H1 (cell line): ENCODE data around the gene IDI1. TPM values are rescaled to one million over a fixed set of nuclear protein-coding genes. Genes with fewer than 3 reads are reported as not detected.

Experiments used
- CTCF ChIA-PET: fragments of 300-600 bp; sonication (Branson Sonifier 250); formaldehyde crosslinking; loops from one replicate; lab custom pipeline; 2021; ENCODE audit not compliant: partially characterized antibody; lab: Charles Lee
- POLR2A ChIA-PET: fragments of 300-600 bp; sonication (Branson Sonifier 250); formaldehyde crosslinking; loops from one replicate; lab custom pipeline; 2021; ENCODE audit warnings: inconsistent platforms; ENCODE audit not compliant: partially characterized antibody; lab: Charles Lee
- DNase-seq, 2 experiments: peaks; one replicate each; pipeline versions ENCODE4 v3.0.0 to v3.0.0-alpha.2; 2010 to 2022; ENCODE audit warnings: low spot score in 2 of 2, low read depth in 1 of 2, mixed read lengths in 1 of 2
- FAIRE-seq: peaks from 2 replicates; lab custom pipeline; 2011; peaks lifted over from hg19 to GRCh38; lab: Jason Lieb, UNC
- H2AFZ ChIP-seq: 2 replicates; pipeline ENCODE4 v1.8.1; 2012; ENCODE audit warnings: low read length, inconsistent platforms
- H2AK5ac ChIP-seq: 2 replicates; pipeline ENCODE4 v1.6.1; 2013; ENCODE audit warnings: low read depth, low read length
- H2BK120ac ChIP-seq: replicated peaks from 2 replicates; pipeline ENCODE3; 2013; ENCODE audit warnings: low read depth, low read length, inconsistent platforms
- H2BK12ac ChIP-seq: 2 replicates; pipeline ENCODE4 v1.6.1; 2013; ENCODE audit warnings: low read depth, low read length
- H2BK15ac ChIP-seq: 2 replicates; pipeline ENCODE4 v1.6.1; 2013; ENCODE audit warnings: low read length
- H2BK20ac ChIP-seq: 2 replicates; pipeline ENCODE4 v1.6.1; 2013; ENCODE audit warnings: low read length
- H2BK5ac ChIP-seq: 2 replicates; pipeline ENCODE4 v1.6.1; 2013; ENCODE audit warnings: low read depth, low read length
- H3K14ac ChIP-seq: 2 replicates; pipeline ENCODE4 v1.6.1; 2013; ENCODE audit warnings: inconsistent platforms; ENCODE audit not compliant: insufficient read length
- H3K18ac ChIP-seq: 2 replicates; pipeline ENCODE4 v1.6.1; 2013; ENCODE audit warnings: low read length; ENCODE audit errors: extremely low read depth
- H3K23ac ChIP-seq: 2 replicates; pipeline ENCODE4 v1.6.1; 2013; ENCODE audit warnings: inconsistent platforms; ENCODE audit not compliant: insufficient read length
- H3K23me2 ChIP-seq: 2 replicates; pipeline ENCODE4 v1.6.1; 2013; ENCODE audit warnings: low read depth, low read length
- H3K27ac ChIP-seq: 2 replicates; pipeline ENCODE4 v1.6.1; 2011; ENCODE audit warnings: low read depth, low read length, inconsistent platforms
- H3K27me3 ChIP-seq, 4 experiments: replicated peaks in 1 of 4; 1 replicate in 1 of 4; 2 replicates in 3 of 4; pipeline versions ENCODE4 v1.6.1 to v1.8.1; 2011 to 2013; ENCODE audit warnings: low read length in 3 of 4, mild to moderate bottlenecking in 3 of 4, inconsistent platforms in 2 of 4, mixed read lengths in 2 of 4, moderate library complexity in 1 of 4; ENCODE audit not compliant: control insufficient read depth in 3 of 4, insufficient read depth in 3 of 4; ENCODE audit errors: extremely low read depth in 1 of 4
- H3K36me3 ChIP-seq, 4 experiments: 2 replicates each; pipeline versions ENCODE4 v1.6.1 to v1.8.1; 2011 to 2013; ENCODE audit warnings: mild to moderate bottlenecking in 4 of 4, low read length in 3 of 4, moderate library complexity in 2 of 4, control low read depth in 1 of 4, inconsistent platforms in 1 of 4; ENCODE audit not compliant: insufficient read depth in 4 of 4, control insufficient read depth in 2 of 4
- H3K4ac ChIP-seq: replicated peaks from 2 replicates; pipeline ENCODE3; 2013; ENCODE audit warnings: low read length, low read depth, mixed read lengths, inconsistent platforms; ENCODE audit not compliant: insufficient read length
- H3K4me1 ChIP-seq, 4 experiments: replicated peaks in 1 of 4; 1 replicate in 1 of 4; 2 replicates in 3 of 4; pipeline versions ENCODE4 v1.6.1 to v1.8.1; 2011 to 2013; ENCODE audit warnings: low read length in 3 of 4, inconsistent platforms in 2 of 4, mixed read lengths in 1 of 4; ENCODE audit not compliant: insufficient read depth in 4 of 4, control insufficient read depth in 3 of 4
- H3K4me2 ChIP-seq, 2 experiments: 2 replicates each; pipeline versions ENCODE4 v1.6.1 to v1.8.1; 2011 to 2013; ENCODE audit warnings: low read depth in 2 of 2, low read length in 2 of 2, control low read depth in 1 of 2, inconsistent platforms in 1 of 2, mild to moderate bottlenecking in 1 of 2; ENCODE audit not compliant: insufficient read depth in 1 of 2
- H3K4me3 ChIP-seq, 4 experiments: fragments of 200-600, 300-600 bp in 1 of 4; sonication (generic), shearing (Covaris generic), sonication (Bioruptor Twin) in 1 of 4; 2 replicates each; pipeline versions ENCODE4 v1.5.1 to v1.8.1; 2011 to 2016; ENCODE audit warnings: low read length in 4 of 4, low read depth in 3 of 4, control low read depth in 2 of 4, inconsistent platforms in 2 of 4, mild to moderate bottlenecking in 2 of 4, mixed read lengths in 1 of 4, moderate library complexity in 1 of 4; ENCODE audit not compliant: insufficient read depth in 2 of 4; ENCODE audit errors: extremely low read depth in 1 of 4
- H3K56ac ChIP-seq: replicated peaks from 2 replicates; pipeline ENCODE3; 2013; ENCODE audit warnings: low read depth, mild to moderate bottlenecking, mixed read lengths, low read length, inconsistent platforms; ENCODE audit not compliant: insufficient read length
- H3K79me1 ChIP-seq: 2 replicates; pipeline ENCODE4 v1.6.1; 2013; ENCODE audit warnings: low read depth, low read length, control low read depth
- H3K79me2 ChIP-seq, 2 experiments: 2 replicates each; pipeline versions ENCODE4 v1.6.1 to v1.8.1; 2012 to 2013; ENCODE audit warnings: low read length in 2 of 2, mild to moderate bottlenecking in 2 of 2, inconsistent platforms in 1 of 2; ENCODE audit not compliant: insufficient read depth in 2 of 2, control insufficient read depth in 1 of 2
- H3K9ac ChIP-seq, 4 experiments: replicated peaks in 1 of 4; 1 replicate in 1 of 4; 2 replicates in 3 of 4; pipeline versions ENCODE4 v1.6.1 to v1.8.1; 2011 to 2013; ENCODE audit warnings: low read depth in 3 of 4, low read length in 3 of 4, control low read depth in 2 of 4, mild to moderate bottlenecking in 2 of 4, moderate library complexity in 2 of 4, inconsistent platforms in 1 of 4; ENCODE audit errors: extremely low read depth in 1 of 4
- H3K9me3 ChIP-seq, 2 experiments: 2 replicates each; pipeline versions ENCODE4 v1.6.1 to v1.8.1; 2012 to 2013; ENCODE audit warnings: mild to moderate bottlenecking in 2 of 2, moderate library complexity in 2 of 2, control low read depth in 1 of 2, inconsistent platforms in 1 of 2, low read depth in 1 of 2, low read length in 1 of 2, mixed read lengths in 1 of 2; ENCODE audit not compliant: insufficient read depth in 2 of 2
- H4K20me1 ChIP-seq, 2 experiments: replicated peaks in 1 of 2; 2 replicates each; pipeline versions ENCODE3 to v1.8.1; 2011 to 2013; ENCODE audit warnings: inconsistent platforms in 2 of 2, low read length in 2 of 2, mild to moderate bottlenecking in 1 of 2; ENCODE audit not compliant: insufficient read depth in 2 of 2, control insufficient read depth in 1 of 2
- H4K5ac ChIP-seq: 2 replicates; pipeline ENCODE4 v1.6.1; 2013; ENCODE audit warnings: low read length, low read depth, mixed read lengths, inconsistent platforms; ENCODE audit not compliant: insufficient read length
- H4K8ac ChIP-seq: 2 replicates; pipeline ENCODE4 v1.8.0; 2013; ENCODE audit warnings: mild to moderate bottlenecking, moderate library complexity, low read length, inconsistent platforms; ENCODE audit not compliant: insufficient read depth; ENCODE audit errors: extremely low read depth
- H4K91ac ChIP-seq: replicated peaks from 2 replicates; pipeline ENCODE3; 2013; ENCODE audit warnings: low read length, mixed read lengths, inconsistent platforms; ENCODE audit not compliant: insufficient read length
- POLR2AphosphoS5 ChIP-seq: IDR thresholded peaks from 2 replicates; pipeline ENCODE4 v1.6.1; 2011; ENCODE audit warnings: low read depth, low read length
- SP4 ChIP-seq: IDR thresholded peaks from 2 replicates; pipeline ENCODE4 v1.6.1; 2012; ENCODE audit warnings: low read length, inconsistent platforms
- WGBS, 2 experiments: shearing (Covaris generic) in 1 of 2; methylation state at CpG; one replicate each; pipeline versions ENCODE4 v1.1.6 to v1.1.7; 2013 to 2015; ENCODE audit warnings: low lambda C conversion rate in 2 of 2, mixed read lengths in 2 of 2, inconsistent platforms in 1 of 2, low coverage in 1 of 2, missing lambda C conversion rate in 1 of 2; ENCODE audit not compliant: insufficient replicate concordance in 2 of 2, insufficient coverage in 1 of 2, insufficient read length in 1 of 2; ENCODE audit errors: extremely low coverage in 1 of 2, missing lambda C conversion rate in 1 of 2; 5-methylcytosine and 5-hydroxymethylcytosine counted together
- polyA plus RNA-seq, 7 experiments: library from polyadenylated mRNA; depleted of rRNA in 3 of 7; stranded (reverse) in 5 of 7; unstranded in 2 of 7; fragments of >200 nt in 5 of 7; fragments of 200-250 nt in 2 of 7; gene quantifications; 1 replicate in 5 of 7; 2 replicates in 1 of 7; 4 replicates in 1 of 7; pipeline versions ENCODE4 v1.2.1 to v1.2.3, GENCODE V29; 2011 to 2013; ENCODE audit warnings: missing spikeins in 2 of 7, mixed read lengths in 2 of 7
- total RNA-seq: library from RNA; stranded (reverse); fragmentation: NEBNext Ultra II Directional; extraction: Animal tissue kit (Norgen Biotek cat#: 25700); gene quantifications from 2 replicates; pipeline ENCODE4 v1.2.1, GENCODE V29; 2021

IDI1 gene
- total and polyA plus RNA-seq, 2 of the 8 experiments (the other 6 are each of a cell fraction or from before 2014, with no cell fraction given) = 35.3 to 56.6 TPM

GRCh38 chr10:1003884-1004670 lies 44.8 kb downstream of the IDI1 start:
- Histone ChIP-seq H3K9ac (no peak overlapping the region), H3K27me3 (no peaks in the 10 kb centered on the region), H4K8ac (no peak overlapping the region), H2BK12ac (no peak overlapping the region), H3K23me2 (no peaks in the 10 kb centered on the region), H2AK5ac (no peak overlapping the region), H4K20me1 (peaks cover 10 to 18% of the 10 kb centered on the region in 2 experiments), H2AFZ (no peak overlapping the region), H3K14ac (no peak overlapping the region), H3K18ac (no peak overlapping the region), H4K91ac (no peak overlapping the region), H3K56ac (no peak overlapping the region), H3K36me3 (peaks cover 44 to 96% (median 73%) of the 10 kb centered on the region in 4 experiments), H3K23ac (no peak overlapping the region), H3K79me2 (peaks cover 0 to 46% of the 10 kb centered on the region in 2 experiments; a peak in 3 of 4 replicates), H4K5ac (no peak overlapping the region), H2BK5ac (no peak overlapping the region), H3K4me1 (no peaks in the 10 kb centered on the region), H3K79me1 (peaks cover 6% of the 10 kb centered on the region), H2BK20ac (no peak overlapping the region), H3K27ac (no peak overlapping the region; the same call in 1 of the 2 replicates), H3K4ac (no peak overlapping the region), H3K9me3 (no peaks in the 10 kb centered on the region; a peak in 1 of 4 replicates), H2BK120ac (no peak overlapping the region), H2BK15ac (no peak overlapping the region), H3K4me3 (no peak overlapping the region), H3K4me2 (no peak overlapping the region)
- POLR2A ChIA-PET = interaction anchor here (0.7 to 4.0 kb wide), 11 partner anchors 9 to 173 kb away, joined by 3 to 28 read pairs (median 5); partner anchors contain the start of genes GTPBP4 and IDI1
- CTCF ChIA-PET = interaction anchor here (1.2 kb wide), 2 partner anchors 8 to 71 kb away, joined by 3 to 4 read pairs; no protein-coding TSS in a partner anchor
- TF ChIP-seq SP4 = no peak
- peak; percentile 32; the same call in 1 of the 2 replicates for TF ChIP-seq POLR2AphosphoS5
- no peak for FAIRE-seq
- DNase-seq = no peak
- WGBS, 2 experiments = 90% methylated on average over 9 of the region's 9 CpGs; no CpG with 5 or more reads in 1 of the 2 experiments
